GM23338 (cell line): Measurements from ENCODE around the gene PACS2. TPM values are rescaled to one million over a fixed set of nuclear protein-coding genes. Genes with fewer than 3 reads are reported as not detected.
"Not testable (repeated sequence)": the region's sequence is repeated elsewhere in the genome, so short reads cannot be mapped to it uniquely, and the experiment has no call there.

Experiments used
- ATAC-seq: fragments of 200-7000 bp; cut with Tn5 transposase; 3 replicates; pipeline ENCODE4 v1.9.1; 2020
- DNase-seq: peaks from one replicate; pipeline ENCODE4 v3.0.0-alpha.2; 2015; ENCODE audit warnings: low spot score
- H2AFZ ChIP-seq: fragments of 200-600 bp; sonication (generic); 2 replicates; pipeline ENCODE4 v1.8.0; 2016; ENCODE audit warnings: antibody characterized with exemption, mild to moderate bottlenecking, moderate library complexity
- H3F3A ChIP-seq: fragments of 200-600 bp; sonication (generic); replicated peaks from 2 replicates; pipeline ENCODE4 v1.8.0; 2017; ENCODE audit warnings: antibody characterized with exemption, mixed run types, low read depth
- H3K27ac ChIP-seq: fragments of 200-600 bp; sonication (generic); 2 replicates; pipeline ENCODE4 v1.6.1; 2016; ENCODE audit warnings: low read depth
- H3K27me3 ChIP-seq: fragments of 200-600 bp; sonication (generic); 2 replicates; pipeline ENCODE4 v1.8.0; 2016; ENCODE audit warnings: mild to moderate bottlenecking, mixed run types, moderate library complexity; ENCODE audit not compliant: insufficient read depth
- H3K36me3 ChIP-seq: fragments of 200-600 bp; sonication (generic); 2 replicates; pipeline ENCODE4 v1.8.0; 2016; ENCODE audit warnings: mild to moderate bottlenecking; ENCODE audit not compliant: insufficient read depth
- H3K4me1 ChIP-seq: fragments of 200-600 bp; sonication (generic); 2 replicates; pipeline ENCODE4 v1.8.0; 2016; ENCODE audit warnings: mild to moderate bottlenecking, moderate library complexity; ENCODE audit not compliant: insufficient read depth
- H3K4me2 ChIP-seq: fragments of 200-600 bp; sonication (generic); 2 replicates; pipeline ENCODE4 v1.7.1; 2017; ENCODE audit warnings: mixed run types
- H3K4me3 ChIP-seq: fragments of 200-600 bp; sonication (generic); 2 replicates; pipeline ENCODE4 v1.6.1; 2016; ENCODE audit warnings: mixed run types
- H3K79me2 ChIP-seq: fragments of 200-600 bp; sonication (generic); replicated peaks from 2 replicates; pipeline ENCODE4 v1.8.0; 2017; ENCODE audit warnings: mild to moderate bottlenecking; ENCODE audit not compliant: insufficient read depth
- H3K9me2 ChIP-seq: fragments of 200-600 bp; sonication (generic); 2 replicates; pipeline ENCODE4 v1.8.0; 2017; ENCODE audit not compliant: insufficient read depth
- H4K20me1 ChIP-seq: fragments of 200-600 bp; sonication (generic); replicated peaks from 2 replicates; pipeline ENCODE4 v1.8.0; 2017; ENCODE audit warnings: mild to moderate bottlenecking; ENCODE audit not compliant: insufficient read depth
- H3K27ac Mint-ChIP-seq: 2 replicates; pipeline ENCODE4 v1.8.0; 2020; ENCODE audit warnings: inconsistent platforms, mild to moderate bottlenecking, moderate library complexity, mixed read lengths
- H3K27me3 Mint-ChIP-seq: 3 replicates; pipeline ENCODE4 v1.8.0; 2022; ENCODE audit warnings: low read depth, mild to moderate bottlenecking, moderate library complexity, mixed read lengths, inconsistent platforms; ENCODE audit not compliant: insufficient read depth, poor library complexity
- H3K36me3 Mint-ChIP-seq: 3 replicates; pipeline ENCODE4 v1.8.0; 2021; ENCODE audit warnings: low read depth, mild to moderate bottlenecking, inconsistent platforms, moderate library complexity, mixed read lengths
- H3K4me1 Mint-ChIP-seq: 3 replicates; pipeline ENCODE4 v1.8.0; 2020; ENCODE audit warnings: mild to moderate bottlenecking, inconsistent platforms, mixed read lengths
- H3K4me3 Mint-ChIP-seq: 3 replicates; pipeline ENCODE4 v1.8.0; 2021; ENCODE audit warnings: moderate library complexity, mild to moderate bottlenecking, inconsistent platforms, mixed read lengths
- H3K9me3 Mint-ChIP-seq: 3 replicates; pipeline ENCODE4 v1.8.0; 2020; ENCODE audit warnings: moderate library complexity, mild to moderate bottlenecking, inconsistent platforms, mixed read lengths
- CREB1 ChIP-seq: fragments of 250-450 bp; sonication (Bioruptor Pico); IDR thresholded peaks from 2 replicates; pipeline ENCODE4 v1.5.0; 2020; ENCODE audit warnings: low read depth, mild to moderate bottlenecking, moderate library complexity
- CTCF ChIP-seq, 2 experiments: fragments of 200-600 bp in 1 of 2; sonication (generic) in 1 of 2; conservative IDR thresholded peaks; 2 replicates each; pipeline versions ENCODE4 v1.5.1 to v1.6.1; 2016 to 2017; ENCODE audit warnings: antibody characterized with exemption in 2 of 2, low read depth in 2 of 2, mild to moderate bottlenecking in 2 of 2, moderate library complexity in 1 of 2
- EZH2 ChIP-seq: fragments of 200-600 bp; sonication (generic); IDR thresholded peaks from one replicate; pipeline ENCODE4 v1.8.0; 2017; ENCODE audit warnings: antibody characterized with exemption, mild to moderate bottlenecking, low read depth; ENCODE audit not compliant: unreplicated experiment
- EZH2phosphoT487 ChIP-seq: fragments of 200-600 bp; sonication (generic); IDR thresholded peaks from one replicate; pipeline ENCODE4 v1.8.1; 2018; ENCODE audit warnings: antibody characterized with exemption; ENCODE audit not compliant: unreplicated experiment
- JUNB ChIP-seq: IDR thresholded peaks from one replicate; pipeline ENCODE4 v1.6.1; 2016; ENCODE audit warnings: antibody characterized with exemption; ENCODE audit not compliant: unreplicated experiment
- NANOG ChIP-seq: IDR thresholded peaks from 2 replicates; pipeline ENCODE4 v1.6.1; 2016; ENCODE audit warnings: antibody characterized with exemption, borderline replicate concordance
- POLR2AphosphoS5 ChIP-seq: IDR thresholded peaks from 2 replicates; pipeline ENCODE4 v1.6.1; 2016; ENCODE audit warnings: antibody characterized with exemption, low read depth
- STAT1 ChIP-seq: IDR thresholded peaks from one replicate; pipeline ENCODE4 v1.6.1; 2016; ENCODE audit warnings: antibody characterized with exemption; ENCODE audit not compliant: unreplicated experiment
- ZNF114 ChIP-seq: fragments of 250-450 bp; sonication (Bioruptor Pico); IDR thresholded peaks from 2 replicates; pipeline ENCODE4 v1.5.0; 2020; ENCODE audit warnings: mild to moderate bottlenecking, moderate library complexity
- ZNF331 ChIP-seq: fragments of 250-450 bp; sonication (Bioruptor Pico); IDR thresholded peaks from 2 replicates; pipeline ENCODE4 v1.5.0; 2020; ENCODE audit warnings: low read depth, mild to moderate bottlenecking, moderate library complexity
- polyA plus RNA-seq: library from polyadenylated mRNA; unstranded; fragments of >200 nt; fragmentation: Nextera tagmentation; extraction: Ambion mirVana; gene quantifications from 2 replicates; pipeline ENCODE4 v1.2.1, GENCODE V29; 2016
- total RNA-seq: library from RNA; depleted of rRNA; stranded (reverse); fragments of >200 nt; shearing (Covaris generic); gene quantifications from 2 replicates; pipeline ENCODE4 v1.2.3, GENCODE V29; 2014
- TF ChIP-seq, protein P1 (sequence below): IDR thresholded peaks from 2 replicates; pipeline ENCODE4 v1.6.1; 2016; ENCODE audit warnings: antibody characterized with exemption

Gene PACS2
- total and polyA plus RNA-seq, 2 experiments from 2014 or later: 22.5 to 79.0 TPM

GRCh38 chr14:105326891-105327694 lies 12.5 kb downstream of the PACS2 start:
- Mint-ChIP-seq H3K4me1 (peaks cover 78% of the 10 kb centered on the region), H3K9me3 (peaks cover 3% of the 10 kb centered on the region), H3K4me3 (peak overlapping the region; percentile 32; the same call in 1 of the 3 replicates), H3K36me3 (peaks cover 8% of the 10 kb centered on the region; the same call in 2 of the 3 replicates), H3K27me3 (peaks cover 20% of the 10 kb centered on the region), H3K27ac (no peak overlapping the region)
- Histone ChIP-seq H3K4me3 (no peak overlapping the region), H3K4me1 (peaks cover 42% of the 10 kb centered on the region), H2AFZ (no peak overlapping the region), H3F3A (no peaks in the 10 kb centered on the region), H4K20me1 (peaks cover 55% of the 10 kb centered on the region), H3K27me3 (no peaks in the 10 kb centered on the region), H3K36me3 (no peaks in the 10 kb centered on the region), H3K27ac (no peak overlapping the region; the same call in 1 of the 2 replicates), H3K79me2 (peaks cover 89% of the 10 kb centered on the region), H3K9me2 (no peaks in the 10 kb centered on the region), H3K4me2 (peak overlapping the region; percentile 32; the same call in 1 of the 2 replicates)
- peak; percentile 55 for ATAC-seq
- TF ChIP-seq JUNB (no peak), EZH2 (no peak), ZNF114 (CRISPR knock-in tag) (no peak)
- peak; percentile 63 for DNase-seq

DNA sequence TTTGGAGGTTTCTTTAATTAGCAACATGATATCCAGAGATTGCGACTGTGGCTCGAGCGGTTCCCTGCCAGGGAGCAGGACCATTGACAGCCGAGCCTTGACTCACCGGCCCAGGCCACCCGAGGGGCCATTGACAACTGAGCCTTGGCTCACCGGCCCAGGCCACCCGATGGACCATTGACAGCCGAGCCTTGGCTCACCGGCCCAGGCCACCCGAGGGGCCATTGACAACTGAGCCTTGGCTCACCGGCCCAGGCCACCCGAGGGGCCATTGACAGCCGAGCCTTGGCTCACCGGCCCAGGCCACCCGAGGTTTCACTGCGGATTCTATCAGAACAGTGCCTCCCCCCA lies 13.1 kb downstream of the PACS2 start:
- H3K27me3 Mint-ChIP-seq: peaks cover 20% of the 10 kb centered on the region
- H4K20me1 ChIP-seq: peaks cover 55% of the 10 kb centered on the region
- H3K79me2 ChIP-seq: peaks cover 89% of the 10 kb centered on the region
- not testable (repeated sequence) for H3K27ac ChIP-seq, H3K4me3 ChIP-seq, H2AFZ ChIP-seq, H3K36me3 Mint-ChIP-seq, H3K27me3 ChIP-seq, H3K4me3 Mint-ChIP-seq, H3F3A ChIP-seq, H3K27ac Mint-ChIP-seq, H3K9me3 Mint-ChIP-seq, DNase-seq, H3K36me3 ChIP-seq, H3K9me2 ChIP-seq
- H3K4me1 Mint-ChIP-seq: peaks cover 76% of the 10 kb centered on the region
- peak overlapping the region; percentile 32; the same call in 1 of the 2 replicates for H3K4me2 ChIP-seq
- peak; percentile 4; the same call in 2 of the 3 replicates for ATAC-seq
- peaks cover 42% of the 10 kb centered on the region for H3K4me1 ChIP-seq

DNA sequence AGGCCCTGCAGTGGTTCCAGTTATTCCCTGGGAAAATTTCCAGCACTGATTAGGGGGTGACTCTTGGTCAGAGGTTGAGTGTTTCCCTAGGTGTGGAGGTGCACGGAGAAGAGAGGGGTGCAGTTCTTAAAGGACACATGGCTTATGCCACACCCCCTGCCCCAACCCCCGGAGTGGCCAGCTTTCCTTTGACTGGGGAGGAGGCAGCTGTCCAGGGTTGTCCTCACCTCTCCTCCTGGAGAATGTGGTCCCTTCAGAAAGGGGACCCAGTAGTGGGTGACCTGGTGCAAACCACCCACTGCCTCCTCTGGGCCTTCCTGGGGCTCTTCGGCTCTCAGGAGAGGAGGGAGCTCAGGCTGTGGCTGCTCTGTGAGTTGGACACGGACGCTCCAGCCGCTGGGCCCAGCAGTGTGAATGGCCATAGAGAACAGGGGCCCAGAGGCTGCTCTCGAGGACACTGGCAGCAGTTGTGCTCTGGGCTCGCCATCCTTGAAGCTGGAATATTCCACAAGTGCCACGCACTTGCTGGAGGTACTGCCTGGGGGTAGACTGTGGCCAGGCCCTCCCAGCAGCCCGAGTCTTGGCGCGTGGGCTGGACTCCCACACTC lies 13.6 kb downstream of the PACS2 start:
- DNase-seq: no peak
- peaks cover 89% of the 10 kb centered on the region for H3K79me2 ChIP-seq
- H3K27ac Mint-ChIP-seq: no peak overlapping the region; the same call in 1 of the 2 replicates

More for the DNA sequence above, 13.6 kb downstream of the PACS2 start:
- H3K4me3 ChIP-seq: no peak overlapping the region
- no peak overlapping the region for H3K4me2 ChIP-seq
- Mint-ChIP-seq H3K36me3 (peaks cover 4% of the 10 kb centered on the region; the same call in 1 of the 3 replicates), H3K4me3 (no peak overlapping the region), H3K4me1 (peaks cover 71% of the 10 kb centered on the region), H3K27me3 (peaks cover 20% of the 10 kb centered on the region), H3K9me3 (peaks cover 3% of the 10 kb centered on the region)
- peaks cover 50% of the 10 kb centered on the region for H4K20me1 ChIP-seq
- H3K36me3 ChIP-seq: no peaks in the 10 kb centered on the region
- peaks cover 42% of the 10 kb centered on the region for H3K4me1 ChIP-seq
- H3K9me2 ChIP-seq: no peaks in the 10 kb centered on the region
- TF ChIP-seq JUNB: no peak
- TF ChIP-seq STAT1: no peak
- TF ChIP-seq, protein P1, sequence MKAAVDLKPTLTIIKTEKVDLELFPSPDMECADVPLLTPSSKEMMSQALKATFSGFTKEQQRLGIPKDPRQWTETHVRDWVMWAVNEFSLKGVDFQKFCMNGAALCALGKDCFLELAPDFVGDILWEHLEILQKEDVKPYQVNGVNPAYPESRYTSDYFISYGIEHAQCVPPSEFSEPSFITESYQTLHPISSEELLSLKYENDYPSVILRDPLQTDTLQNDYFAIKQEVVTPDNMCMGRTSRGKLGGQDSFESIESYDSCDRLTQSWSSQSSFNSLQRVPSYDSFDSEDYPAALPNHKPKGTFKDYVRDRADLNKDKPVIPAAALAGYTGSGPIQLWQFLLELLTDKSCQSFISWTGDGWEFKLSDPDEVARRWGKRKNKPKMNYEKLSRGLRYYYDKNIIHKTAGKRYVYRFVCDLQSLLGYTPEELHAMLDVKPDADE: no peak
- no peak for TF ChIP-seq CREB1
- no peak for TF ChIP-seq CTCF (conservative IDR thresholded peaks at IDR 0.05; ENCODE audit: low read depth in 2 of 2)
- TF ChIP-seq EZH2phosphoT487: no peak
- TF ChIP-seq EZH2: no peak
- no peak for TF ChIP-seq NANOG
- TF ChIP-seq POLR2AphosphoS5: no peak
- no peak for TF ChIP-seq ZNF114 (CRISPR knock-in tag)
- no peak for TF ChIP-seq ZNF331 (CRISPR knock-in tag)
- ATAC-seq: no peak
- no peaks in the 10 kb centered on the region for H3K27me3 ChIP-seq
- H3F3A ChIP-seq: no peaks in the 10 kb centered on the region
- H3K27ac ChIP-seq: no peak overlapping the region
- no peak overlapping the region for H2AFZ ChIP-seq
